Embryonic facial prominence (tissue), 1 donor: ENCODE measurements around the gene TMEM42.

Source experiments
- DNase-seq: peaks from one replicate; pipeline ENCODE4 v3.0.0-alpha.2; 2016; ENCODE audit errors: extremely low spot score

Gene TMEM42

GRCh38 chr3:44910693-44911092 lies 49.0 kb downstream of the TMEM42 start:
- DNase-seq = no peak

DNA sequence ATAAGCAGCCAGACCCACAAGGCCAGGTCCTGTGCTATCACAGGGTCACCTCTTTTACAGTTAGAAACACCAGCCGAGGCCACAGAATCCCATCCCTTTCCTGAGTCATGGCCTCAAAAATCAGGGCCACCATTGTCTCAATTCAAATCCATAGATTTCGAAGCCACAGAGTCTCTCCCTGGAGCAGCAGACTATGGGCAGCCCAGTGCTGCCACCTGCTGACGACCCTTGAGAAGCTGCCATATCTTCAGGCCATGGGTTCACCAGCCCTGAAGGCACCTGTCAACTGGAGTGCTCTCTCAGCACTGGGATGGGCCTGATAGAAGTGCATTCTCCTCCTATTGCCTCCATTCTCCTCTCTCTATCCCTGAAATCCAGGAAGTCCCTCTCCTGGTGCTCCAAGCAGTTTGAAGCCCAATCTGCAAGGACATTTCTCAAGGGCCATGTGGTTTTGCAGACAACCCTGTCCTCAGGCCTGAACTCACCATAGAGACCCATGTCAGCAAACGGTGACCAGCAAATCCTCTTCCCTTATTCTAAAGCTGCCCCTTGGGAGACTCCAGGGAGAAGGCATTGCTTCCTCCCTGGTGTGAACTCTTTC lies 52.3 kb downstream of the TMEM42 start:
- no peak for DNase-seq

DNA sequence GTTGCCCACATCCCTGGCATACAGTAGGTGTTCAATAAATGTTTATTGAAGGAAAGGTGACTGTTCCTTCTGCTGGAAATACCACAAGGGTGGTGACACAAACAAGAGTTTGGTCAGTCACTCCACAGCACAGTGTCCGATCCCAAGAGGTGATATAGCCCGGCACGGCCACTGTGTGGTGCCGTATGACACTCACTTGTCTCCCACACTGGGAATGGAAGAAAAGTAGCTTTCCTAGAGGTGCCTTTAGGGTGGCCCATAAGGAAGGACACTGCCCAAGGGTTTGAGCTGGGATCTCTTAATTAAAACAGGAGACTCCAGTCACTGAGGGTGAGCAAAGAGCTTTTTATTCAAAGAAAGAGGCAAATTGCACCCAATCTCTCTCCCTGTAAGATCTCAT lies 53.2 kb downstream of the TMEM42 start:
- DNase-seq = no peak
